Stomach (tissue), 9 donors: ENCODE data around the gene DPYD. TPM values are rescaled to one million over a fixed set of nuclear protein-coding genes. Genes with fewer than 3 reads are reported as not detected.

Experiments
- DNase-seq, 2 donors: peaks; one replicate each; pipeline versions ENCODE4 v3.0.0 to v3.0.0-alpha.2; 2013 to 2019
- H3K27ac ChIP-seq, 5 donors: fragments of 200-600 bp in 4 of 5; sonication (generic) in 4 of 5; one replicate each; pipeline ENCODE4 v1.5.1; 2013 to 2019; ENCODE audit warnings: mild to moderate bottlenecking in 1 of 5, moderate library complexity in 1 of 5
- H3K27me3 ChIP-seq, 3 donors: fragments of 200-600 bp; sonication (generic); one replicate each; pipeline ENCODE4 v1.5.1; 2017 to 2019; ENCODE audit warnings: mixed run types in 1 of 3
- H3K36me3 ChIP-seq, 4 donors: fragments of 200-600 bp; sonication (generic); 1 replicate in 3 of 4; 2 replicates in 1 of 4; pipeline ENCODE4 v1.5.1; 2016 to 2019
- H3K4me1 ChIP-seq, 4 donors: fragments of 200-600 bp; sonication (generic); one replicate each; pipeline ENCODE4 v1.5.1; 2016 to 2019
- H3K4me3 ChIP-seq, 4 donors: fragments of 200-600 bp; sonication (generic) in 3 of 4; one replicate each; pipeline ENCODE4 v1.5.1; 2016 to 2019; ENCODE audit warnings: mild to moderate bottlenecking in 1 of 4
- H3K9me3 ChIP-seq, 4 donors: fragments of 200-600 bp; sonication (generic); one replicate each; pipeline ENCODE4 v1.5.1; 2016 to 2019
- EP300 ChIP-seq: sonication (generic); formaldehyde crosslinking; IDR thresholded peaks from one replicate; pipeline ENCODE4 v1.6.1; 2017; ENCODE audit warnings: antibody characterized with exemption
- POLR2A ChIP-seq, 4 donors: fragments of 450-650 bp; IDR thresholded peaks; one replicate each; pipeline ENCODE4 v1.6.1; 2016; ENCODE audit warnings: antibody characterized with exemption in 4 of 4, control low read depth in 2 of 4, mild to moderate bottlenecking in 1 of 4, moderate library complexity in 1 of 4
- POLR2AphosphoS5 ChIP-seq, 3 donors: sonication (generic); formaldehyde crosslinking; IDR thresholded peaks; one replicate each; pipeline ENCODE4 v1.6.1; 2016; ENCODE audit warnings: antibody characterized with exemption in 3 of 3
- WGBS, 5 donors: extraction: QIAGEN DNeasy Blood & Tissue Kit in 3 of 5; methylation state at CpG; one replicate each; pipeline versions ENCODE4 v1.1.5 to v1.1.7; 2013 to 2018; 5-methylcytosine and 5-hydroxymethylcytosine counted together
- intact Hi-C: fragments of 100-400 bp; cut with DNase I; formaldehyde crosslinking; loops from one replicate; pipeline ENCODE4 v1.15.1; 2023; ENCODE audit warnings: low total_unique reads
- polyA plus RNA-seq, 3 donors: library from polyadenylated mRNA; stranded (reverse); fragments of 200-250 nt; gene quantifications; one replicate each; pipeline ENCODE4 v1.2.3, GENCODE V29; 2013
- total RNA-seq, 5 donors: library from RNA; depleted of rRNA; stranded (reverse); fragments of >200 nt; gene quantifications; one replicate each; pipeline versions ENCODE4 v1.1.0 to v1.2.3, GENCODE V29; 2014 to 2016
- TF ChIP-seq, protein P1 (sequence below), 7 experiments: fragments of 450-650 bp in 4 of 7; fragments of 200-600 bp in 3 of 7; sonication (generic) in 3 of 7; IDR thresholded peaks; one replicate each; pipeline ENCODE4 v1.5.1; 2016 to 2019; ENCODE audit warnings: antibody characterized with exemption in 7 of 7, control low read depth in 2 of 7, mild to moderate bottlenecking in 1 of 7
- donor health status: healthy with polysubstance abuse.
- donor health status: Bipolar disorder and iron deficiency.
- donor health status: healthy.

Gene DPYD
- total and polyA plus RNA-seq, 8 donors: 7.5 to 58.2 (median 18.2) TPM

DNA sequence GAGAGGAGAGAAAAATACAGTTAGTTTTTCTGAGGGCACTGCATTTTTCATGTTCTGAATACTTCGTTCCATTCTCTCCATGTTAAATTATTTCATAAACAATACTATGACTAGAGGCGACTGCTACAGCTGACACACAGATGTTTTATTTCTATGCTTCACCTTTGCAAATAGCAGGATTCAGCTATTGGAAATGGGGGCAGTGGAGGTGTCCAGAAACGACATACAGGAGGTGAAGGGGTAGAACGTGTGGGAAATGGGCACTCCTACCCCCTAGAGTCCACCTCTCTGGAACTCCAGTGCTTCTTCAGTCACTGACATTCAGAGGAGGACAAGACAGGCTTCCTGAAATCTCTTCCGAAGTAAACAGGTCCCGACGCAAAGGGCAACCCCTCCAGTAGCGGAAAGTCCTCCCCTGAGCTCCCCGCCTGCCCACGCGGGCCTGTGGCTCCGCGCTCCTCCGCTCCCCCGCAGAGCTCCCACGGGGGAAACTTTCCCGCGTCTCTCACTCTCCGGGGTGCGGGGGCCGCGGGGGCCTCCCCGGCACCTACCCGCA lies 480 bp downstream of the DPYD start:
- Histone ChIP-seq H3K9me3 (no peaks in the 10 kb centered on the region), H3K4me3 (peak overlapping the region; percentile 76 to 90 (median 86)), H3K36me3 (no peaks in the 10 kb centered on the region), H3K27me3 (no peaks in the 10 kb centered on the region), H3K27ac (peak overlapping the region; percentile 89 to 93 (median 91)), H3K4me1 (peaks cover 5 to 35% (median 24%) of the 10 kb centered on the region in 4 donors)
- TF ChIP-seq, protein P1, sequence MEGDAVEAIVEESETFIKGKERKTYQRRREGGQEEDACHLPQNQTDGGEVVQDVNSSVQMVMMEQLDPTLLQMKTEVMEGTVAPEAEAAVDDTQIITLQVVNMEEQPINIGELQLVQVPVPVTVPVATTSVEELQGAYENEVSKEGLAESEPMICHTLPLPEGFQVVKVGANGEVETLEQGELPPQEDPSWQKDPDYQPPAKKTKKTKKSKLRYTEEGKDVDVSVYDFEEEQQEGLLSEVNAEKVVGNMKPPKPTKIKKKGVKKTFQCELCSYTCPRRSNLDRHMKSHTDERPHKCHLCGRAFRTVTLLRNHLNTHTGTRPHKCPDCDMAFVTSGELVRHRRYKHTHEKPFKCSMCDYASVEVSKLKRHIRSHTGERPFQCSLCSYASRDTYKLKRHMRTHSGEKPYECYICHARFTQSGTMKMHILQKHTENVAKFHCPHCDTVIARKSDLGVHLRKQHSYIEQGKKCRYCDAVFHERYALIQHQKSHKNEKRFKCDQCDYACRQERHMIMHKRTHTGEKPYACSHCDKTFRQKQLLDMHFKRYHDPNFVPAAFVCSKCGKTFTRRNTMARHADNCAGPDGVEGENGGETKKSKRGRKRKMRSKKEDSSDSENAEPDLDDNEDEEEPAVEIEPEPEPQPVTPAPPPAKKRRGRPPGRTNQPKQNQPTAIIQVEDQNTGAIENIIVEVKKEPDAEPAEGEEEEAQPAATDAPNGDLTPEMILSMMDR (IDR thresholded peaks at IDR 0.05): no peak
- TF ChIP-seq POLR2A (IDR thresholded peaks at IDR 0.05) (no peak), POLR2AphosphoS5 (IDR thresholded peaks at IDR 0.05) (no peak), EP300 (no peak)
- no peak for DNase-seq
- WGBS, 5 donors: 0 to 1% (median 0%) methylated on average over 4 to 24 of the region's 24 CpGs
- intact Hi-C loops: no loop called here

DNA sequence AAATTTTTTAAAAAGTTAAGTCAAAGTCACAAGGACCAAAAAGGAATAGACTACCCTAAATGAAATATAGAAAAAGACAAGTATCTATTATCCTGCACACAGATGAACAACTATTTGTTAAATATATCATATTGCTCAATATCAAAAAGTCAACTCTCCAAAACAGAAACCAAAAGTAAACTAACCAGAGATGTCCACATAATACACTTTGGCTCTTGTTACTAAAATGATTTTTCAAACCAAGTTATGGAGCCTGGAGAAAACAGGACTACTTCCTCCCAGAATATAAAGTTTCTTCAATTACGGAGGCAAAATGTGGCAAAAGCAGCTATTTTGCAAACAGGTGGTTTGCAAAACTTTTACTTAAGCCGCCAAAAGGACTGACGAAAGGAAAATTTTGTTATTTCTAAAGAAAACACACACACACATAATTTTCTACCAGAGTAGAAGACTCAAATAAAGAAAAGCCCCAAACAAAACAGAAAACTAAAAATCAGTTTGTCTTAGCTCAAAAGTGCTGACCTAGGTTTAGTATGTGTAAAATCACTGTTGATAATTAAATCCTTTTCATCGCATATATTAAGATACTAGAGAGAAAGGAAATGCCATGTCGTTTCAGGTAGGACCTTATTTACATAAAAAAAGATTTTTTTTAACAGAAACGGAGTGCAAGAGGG lies 1.1 kb downstream of the DPYD start:
- H3K9me3 ChIP-seq: no peaks in the 10 kb centered on the region
- TF ChIP-seq POLR2AphosphoS5 (IDR thresholded peaks at IDR 0.05) (no peak), POLR2A (IDR thresholded peaks at IDR 0.05) (no peak), EP300 (no peak)
- TF ChIP-seq, protein P1 (IDR thresholded peaks at IDR 0.05): no peak
- intact Hi-C loops: no loop called here
- peak overlapping the region; percentile 76 to 90 (median 86) for H3K4me3 ChIP-seq
- no peaks in the 10 kb centered on the region for H3K36me3 ChIP-seq
- peaks cover 5 to 35% (median 24%) of the 10 kb centered on the region in 4 donors for H3K4me1 ChIP-seq
- peak overlapping the region in 4 of 5 donors; percentile 89 to 93 (median 92) for H3K27ac ChIP-seq
- DNase-seq: peak in 1 of 2 donors; percentile 36
- 2 to 7% (median 5%) methylated on average over 6 of the region's 6 CpGs for WGBS, 5 donors
- H3K27me3 ChIP-seq: no peaks in the 10 kb centered on the region

DNA sequence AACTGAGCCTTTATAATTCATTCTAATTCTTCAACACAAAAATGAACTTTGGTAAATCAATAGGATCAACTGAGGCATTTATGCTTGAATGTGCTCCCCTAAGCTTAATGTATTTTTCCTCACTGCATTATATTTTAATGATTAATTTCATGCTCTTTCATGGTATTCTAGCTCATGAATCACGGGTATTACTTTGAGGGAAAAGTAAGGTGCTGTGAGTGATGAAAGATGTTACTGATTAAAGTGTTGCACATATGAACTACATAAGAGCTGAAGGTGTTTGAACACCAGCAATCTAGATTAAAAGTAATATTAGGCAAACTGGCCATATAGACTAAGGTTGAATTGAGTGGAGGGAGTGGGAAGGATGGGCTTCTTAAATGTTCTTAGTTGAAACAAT lies 1.9 kb downstream of the DPYD start:
- H3K27ac ChIP-seq: peak overlapping the region in 4 of 5 donors; percentile 89 to 93 (median 92)
- 39 to 65% (median 56%) methylated on average over 1 of the region's 1 CpG for WGBS, 5 donors
- H3K9me3 ChIP-seq: no peaks in the 10 kb centered on the region
- peaks cover 5 to 35% (median 24%) of the 10 kb centered on the region in 4 donors for H3K4me1 ChIP-seq
- no peaks in the 10 kb centered on the region for H3K36me3 ChIP-seq
- H3K27me3 ChIP-seq: no peaks in the 10 kb centered on the region
- intact Hi-C loops: no loop called here
- TF ChIP-seq, protein P1 (IDR thresholded peaks at IDR 0.05): no peak
- TF ChIP-seq POLR2A (IDR thresholded peaks at IDR 0.05) (no peak), POLR2AphosphoS5 (IDR thresholded peaks at IDR 0.05) (no peak), EP300 (no peak)
- H3K4me3 ChIP-seq: peak overlapping the region in 3 of 4 donors; percentile 76 to 90 (median 89)
- DNase-seq: no peak

DNA sequence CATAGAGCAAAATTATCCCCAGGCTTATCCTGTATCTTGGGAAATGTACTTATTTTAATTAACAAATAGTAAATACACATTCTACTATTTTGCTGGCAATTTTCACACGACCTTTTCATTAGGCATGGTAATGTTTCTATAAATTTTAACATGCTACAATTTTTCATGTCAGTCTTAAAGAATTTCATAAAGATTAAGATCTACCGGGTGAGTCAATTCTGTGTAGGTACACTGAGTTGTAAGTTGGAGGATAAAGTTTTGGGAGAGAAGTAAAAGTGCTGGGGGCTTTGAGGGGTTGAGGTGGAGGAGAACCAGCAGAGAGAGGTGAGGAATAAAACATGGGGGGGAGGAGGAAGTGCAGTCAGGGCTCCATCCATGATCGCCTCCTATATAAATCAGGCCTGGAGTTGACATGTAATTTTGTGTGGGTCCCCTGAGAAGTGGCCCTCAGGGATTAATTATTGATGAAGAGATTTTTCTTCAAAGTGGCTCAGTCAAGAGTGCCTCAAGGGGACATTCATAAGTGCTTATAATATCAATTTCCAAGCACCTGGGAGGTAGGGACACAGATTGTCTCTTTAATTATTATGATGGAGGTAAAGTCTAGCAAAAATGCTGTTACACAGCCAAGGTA lies 7.2 kb downstream of the DPYD start:
- no peak overlapping the region for H3K27ac ChIP-seq
- WGBS, 5 donors: 85 to 92% (median 91%) methylated on average over 3 of the region's 3 CpGs
- no peak for DNase-seq
- peaks cover 0 to 19% (median 11%) of the 10 kb centered on the region in 4 donors for H3K4me1 ChIP-seq
- intact Hi-C loops: no loop called here
- no peak overlapping the region for H3K4me3 ChIP-seq
- TF ChIP-seq POLR2A (IDR thresholded peaks at IDR 0.05) (no peak), POLR2AphosphoS5 (IDR thresholded peaks at IDR 0.05) (no peak), EP300 (no peak)
- TF ChIP-seq, protein P1 (IDR thresholded peaks at IDR 0.05): no peak
- H3K27me3 ChIP-seq: no peaks in the 10 kb centered on the region
- H3K36me3 ChIP-seq: no peaks in the 10 kb centered on the region
- H3K9me3 ChIP-seq: no peaks in the 10 kb centered on the region
